Mesenchymal stem cell (in vitro differentiated cells and primary cell): ENCODE data around the gene C19orf25.

Experiments
- DNase-seq: peaks from one replicate; pipeline ENCODE4 v3.0.0-alpha.2; 2013
- H2AFZ ChIP-seq: one replicate; pipeline ENCODE4 v1.6.1; 2013; ENCODE audit warnings: low read depth, mild to moderate bottlenecking, control low read depth, inconsistent platforms, low read length, moderate library complexity
- H2AK5ac ChIP-seq: 2 replicates; pipeline ENCODE4 v1.6.1; 2013; ENCODE audit warnings: low read length, moderate library complexity, mild to moderate bottlenecking, inconsistent platforms; ENCODE audit not compliant: severe bottlenecking
- H2BK120ac ChIP-seq: one replicate; pipeline ENCODE4 v1.6.1; 2013; ENCODE audit warnings: low read depth, mild to moderate bottlenecking, inconsistent platforms, low read length, moderate library complexity
- H2BK12ac ChIP-seq, 2 experiments: one replicate each; pipeline ENCODE4 v1.6.1; 2013; ENCODE audit warnings: inconsistent platforms in 2 of 2, low read length in 2 of 2, mild to moderate bottlenecking in 2 of 2, moderate library complexity in 2 of 2, control low read depth in 1 of 2
- H2BK15ac ChIP-seq: one replicate; pipeline ENCODE4 v1.6.1; 2013; ENCODE audit warnings: mild to moderate bottlenecking, low read depth, inconsistent platforms; ENCODE audit not compliant: poor library complexity, severe bottlenecking
- H2BK5ac ChIP-seq: 2 replicates; pipeline ENCODE4 v1.6.1; 2013; ENCODE audit warnings: low read depth, mild to moderate bottlenecking, low read length, control low read depth, inconsistent platforms; ENCODE audit not compliant: poor library complexity, severe bottlenecking
- H3K14ac ChIP-seq, 2 experiments: one replicate each; pipeline ENCODE4 v1.6.1; 2013; ENCODE audit warnings: inconsistent platforms in 2 of 2, low read length in 2 of 2, control low read depth in 1 of 2, mild to moderate bottlenecking in 1 of 2, moderate library complexity in 1 of 2
- H3K18ac ChIP-seq, 2 experiments: one replicate each; pipeline ENCODE4 v1.6.1; 2013; ENCODE audit warnings: inconsistent platforms in 2 of 2, low read length in 2 of 2, control low read depth in 1 of 2, low read depth in 1 of 2, mild to moderate bottlenecking in 1 of 2
- H3K23ac ChIP-seq, 2 experiments: one replicate each; pipeline ENCODE4 v1.6.1; 2013; ENCODE audit warnings: inconsistent platforms in 2 of 2, low read length in 2 of 2, mild to moderate bottlenecking in 2 of 2, moderate library complexity in 2 of 2, control low read depth in 1 of 2
- H3K27ac ChIP-seq: 2 replicates; pipeline ENCODE4 v1.5.1; 2013; ENCODE audit warnings: mild to moderate bottlenecking, moderate library complexity, low read length, control low read depth, inconsistent platforms; ENCODE audit not compliant: poor library complexity, severe bottlenecking
- H3K27me3 ChIP-seq, 2 experiments: 2 replicates each; pipeline versions ENCODE4 v1.6.1 to v1.7.0; 2013; ENCODE audit warnings: low read length in 2 of 2, mild to moderate bottlenecking in 2 of 2, moderate library complexity in 2 of 2, control low read depth in 1 of 2, inconsistent platforms in 1 of 2; ENCODE audit not compliant: control insufficient read depth in 1 of 2, insufficient read depth in 1 of 2
- H3K36me3 ChIP-seq, 2 experiments: 2 replicates each; pipeline versions ENCODE4 v1.6.1 to v1.7.0; 2013; ENCODE audit warnings: low read length in 2 of 2, control low read depth in 1 of 2, inconsistent platforms in 1 of 2, low read depth in 1 of 2, mild to moderate bottlenecking in 1 of 2; ENCODE audit not compliant: insufficient read depth in 2 of 2, control insufficient read depth in 1 of 2
- H3K4ac ChIP-seq, 2 experiments: one replicate each; pipeline ENCODE4 v1.6.1; 2013; ENCODE audit warnings: inconsistent platforms in 2 of 2, low read length in 2 of 2, mild to moderate bottlenecking in 2 of 2, moderate library complexity in 2 of 2, control low read depth in 1 of 2, low read depth in 1 of 2
- H3K4me1 ChIP-seq: 2 replicates; pipeline ENCODE4 v1.6.1; 2013; ENCODE audit warnings: low read depth, low read length, control low read depth; ENCODE audit not compliant: control insufficient read depth, insufficient read depth
- H3K4me2 ChIP-seq: 2 replicates; pipeline ENCODE4 v1.6.1; 2013; ENCODE audit warnings: low read length, mild to moderate bottlenecking, inconsistent platforms; ENCODE audit not compliant: poor library complexity, severe bottlenecking
- H3K4me3 ChIP-seq, 2 experiments: 2 replicates each; pipeline versions ENCODE4 v1.5.1 to v1.7.0; 2013; ENCODE audit warnings: low read length in 2 of 2, mild to moderate bottlenecking in 2 of 2, control low read depth in 1 of 2, low read depth in 1 of 2; ENCODE audit not compliant: insufficient read depth in 1 of 2
- H3K79me1 ChIP-seq: replicated peaks from 2 replicates; pipeline ENCODE4 v1.6.1; 2013; ENCODE audit warnings: mild to moderate bottlenecking, control low read depth, low read length, inconsistent platforms; ENCODE audit not compliant: poor library complexity, severe bottlenecking
- H3K9ac ChIP-seq: 2 replicates; pipeline ENCODE4 v1.7.0; 2013; ENCODE audit warnings: mild to moderate bottlenecking, low read length, moderate library complexity
- H3K9me3 ChIP-seq: 2 replicates; pipeline ENCODE4 v1.7.0; 2013; ENCODE audit warnings: mild to moderate bottlenecking, low read length; ENCODE audit not compliant: control insufficient read depth
- H4K8ac ChIP-seq: one replicate; pipeline ENCODE4 v1.6.1; 2013; ENCODE audit warnings: inconsistent platforms, mild to moderate bottlenecking, low read length, moderate library complexity
- H4K91ac ChIP-seq: one replicate; pipeline ENCODE4 v1.6.1; 2013; ENCODE audit warnings: mild to moderate bottlenecking, low read length, inconsistent platforms
- WGBS: methylation state at CpG from one replicate; pipeline ENCODE4 v1.1.7; 2013; ENCODE audit warnings: mixed read lengths; 5-methylcytosine and 5-hydroxymethylcytosine counted together

The C19orf25 gene

DNA sequence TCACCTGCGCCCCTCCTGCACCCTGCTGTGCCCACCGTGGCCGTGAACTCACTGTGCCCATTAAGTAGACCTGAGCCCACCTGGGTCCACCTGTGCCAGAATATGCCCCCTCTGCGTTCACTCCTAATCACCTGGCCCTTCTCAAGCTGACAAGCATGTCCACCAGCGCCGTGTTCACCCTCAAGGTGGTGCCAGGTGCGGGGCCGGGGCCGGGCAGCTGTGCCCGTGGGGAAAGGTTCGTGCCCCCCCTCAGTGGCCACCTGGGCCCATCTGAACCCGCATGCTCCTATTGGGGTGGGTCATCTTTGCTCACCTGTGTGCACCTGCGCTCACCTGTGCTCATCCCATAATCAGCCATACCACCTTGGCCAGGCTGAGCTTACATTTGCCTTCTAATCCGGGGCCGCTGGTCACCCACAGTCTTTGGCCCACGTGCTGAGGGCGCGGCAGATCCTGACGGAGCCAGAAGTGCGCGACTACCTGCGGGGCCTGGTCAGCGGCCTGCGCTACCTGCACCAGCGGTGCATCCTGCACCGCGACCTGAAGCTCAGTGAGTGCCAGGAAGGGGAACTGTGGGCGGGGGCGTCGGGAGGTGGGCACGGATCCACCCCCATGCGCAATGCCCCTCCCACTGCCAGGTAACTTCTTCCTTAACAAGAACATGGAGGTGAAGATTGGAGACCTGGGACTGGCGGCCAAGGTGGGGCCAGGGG is 47.2 kb upstream of the C19orf25 start:
- Histone ChIP-seq H2BK120ac (no peak overlapping the region), H2AFZ (no peak overlapping the region), H3K9me3 (no peaks in the 10 kb centered on the region), H3K9ac (no peak overlapping the region), H2BK12ac (no peak overlapping the region), H2BK15ac (no peak overlapping the region), H3K14ac (no peak overlapping the region), H3K27me3 (peaks cover 34 to 57% of the 10 kb centered on the region in 2 experiments), H3K36me3 (peaks cover 0 to 6% of the 10 kb centered on the region in 2 experiments), H3K27ac (no peak overlapping the region), H4K8ac (no peak overlapping the region), H3K79me1 (no peaks in the 10 kb centered on the region), H2AK5ac (no peak overlapping the region), H4K91ac (no peak overlapping the region), H3K18ac (no peak overlapping the region), H3K4me3 (no peak overlapping the region), H3K23ac (no peak overlapping the region), H3K4me2 (no peak overlapping the region), H3K4ac (no peak overlapping the region), H3K4me1 (peaks cover 14% of the 10 kb centered on the region), H2BK5ac (no peak overlapping the region)
- 91% methylated on average over 28 of the region's 33 CpGs for WGBS
- no peak for DNase-seq

DNA sequence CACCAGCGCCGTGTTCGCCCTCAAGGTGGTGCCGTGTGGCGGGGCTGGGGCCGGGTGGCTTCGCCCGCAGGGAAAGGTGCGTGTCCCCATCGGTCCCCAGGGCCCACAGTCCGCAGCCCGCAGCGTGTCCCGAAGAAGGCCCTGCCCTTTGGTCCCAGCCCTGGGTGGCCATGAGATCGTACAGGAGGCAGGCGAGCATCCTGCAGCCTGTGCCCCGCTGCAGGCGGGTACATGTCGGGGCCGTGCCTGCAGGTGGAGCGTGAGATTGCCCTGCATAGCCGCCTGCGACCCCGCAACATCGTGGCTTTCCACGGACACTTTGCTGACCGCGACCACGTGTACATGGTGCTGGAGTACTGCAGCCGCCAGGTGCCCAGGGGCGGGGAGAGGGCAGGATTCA is 46.3 kb upstream of the C19orf25 start:
- Histone ChIP-seq H3K4me3 (peak overlapping the region in 1 of 2 experiments; percentile 18), H3K36me3 (peaks cover 0 to 6% of the 10 kb centered on the region in 2 experiments), H4K8ac (no peak overlapping the region), H4K91ac (no peak overlapping the region), H3K9me3 (no peaks in the 10 kb centered on the region), H3K18ac (no peak overlapping the region), H3K14ac (peak overlapping the region in 1 of 2 experiments; percentile 35), H2AK5ac (no peak overlapping the region), H3K27ac (no peak overlapping the region), H3K23ac (peak overlapping the region in 1 of 2 experiments; percentile 34), H2BK15ac (no peak overlapping the region), H3K27me3 (peaks cover 34 to 62% of the 10 kb centered on the region in 2 experiments), H3K4ac (no peak overlapping the region), H2BK120ac (no peak overlapping the region), H3K79me1 (no peaks in the 10 kb centered on the region), H3K9ac (no peak overlapping the region), H2BK5ac (no peak overlapping the region), H2AFZ (no peak overlapping the region), H3K4me2 (no peak overlapping the region), H2BK12ac (peak overlapping the region in 1 of 2 experiments; percentile 40), H3K4me1 (peaks cover 14% of the 10 kb centered on the region)
- DNase-seq, result no peak
- WGBS, result 88% methylated on average over 31 of the region's 31 CpGs

DNA sequence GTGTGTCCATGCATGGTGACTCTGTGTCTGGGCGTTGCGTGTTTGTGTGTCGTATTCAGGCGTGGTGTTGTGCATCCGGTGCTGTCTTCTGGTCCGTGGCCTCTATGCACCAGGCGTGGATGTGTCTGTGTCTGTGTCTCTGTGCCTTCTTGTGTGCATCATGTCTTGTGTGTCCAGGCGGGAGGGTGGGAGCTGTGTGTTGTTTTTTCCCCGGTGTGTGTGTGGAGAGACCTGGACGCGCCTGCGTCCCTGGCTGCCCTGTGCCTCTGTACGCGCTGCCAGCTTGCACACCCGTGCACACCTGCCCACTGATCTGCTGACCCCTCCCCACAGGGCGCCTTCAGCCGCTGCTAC is 45.9 kb upstream of the C19orf25 start:
- peaks cover 0 to 6% of the 10 kb centered on the region in 2 experiments for H3K36me3 ChIP-seq
- peaks cover 34 to 62% of the 10 kb centered on the region in 2 experiments for H3K27me3 ChIP-seq
- H3K4ac ChIP-seq, result no peak overlapping the region
- H4K8ac ChIP-seq, result no peak overlapping the region
- WGBS, result 84% methylated on average over 17 of the region's 17 CpGs
- no peak overlapping the region for H3K18ac ChIP-seq
- H3K4me1 ChIP-seq, result peaks cover 14% of the 10 kb centered on the region
- H2AK5ac ChIP-seq, result no peak overlapping the region
- H3K9ac ChIP-seq, result no peak overlapping the region
- no peaks in the 10 kb centered on the region for H3K9me3 ChIP-seq
- H4K91ac ChIP-seq, result no peak overlapping the region
- no peak overlapping the region for H3K27ac ChIP-seq
- no peak overlapping the region for H2BK15ac ChIP-seq
- H2BK120ac ChIP-seq, result no peak overlapping the region
- no peak overlapping the region for H2AFZ ChIP-seq
- no peak overlapping the region for H3K4me2 ChIP-seq
- H3K23ac ChIP-seq, result peak overlapping the region in 1 of 2 experiments; percentile 34
- H3K4me3 ChIP-seq, result peak overlapping the region in 1 of 2 experiments; percentile 4
- no peak overlapping the region for H2BK5ac ChIP-seq
- H3K79me1 ChIP-seq, result no peaks in the 10 kb centered on the region
- H2BK12ac ChIP-seq, result peak overlapping the region in 1 of 2 experiments; percentile 40
- no peak for DNase-seq
- peak overlapping the region in 1 of 2 experiments; percentile 35 for H3K14ac ChIP-seq

- Histone ChIP-seq H3K4me3 (peak overlapping the region in 1 of 2 experiments; percentile 4), H3K14ac (no peak overlapping the region), H3K18ac (no peak overlapping the region), H2AFZ (no peak overlapping the region), H3K9ac (no peak overlapping the region), H3K4ac (no peak overlapping the region), H3K27ac (no peak overlapping the region), H3K27me3 (peaks cover 34 to 60% of the 10 kb centered on the region in 2 experiments), H3K4me1 (peaks cover 14% of the 10 kb centered on the region), H4K8ac (no peak overlapping the region), H4K91ac (no peak overlapping the region), H2BK12ac (no peak overlapping the region), H2AK5ac (no peak overlapping the region), H3K9me3 (no peaks in the 10 kb centered on the region), H3K4me2 (no peak overlapping the region), H3K23ac (peak overlapping the region in 1 of 2 experiments; percentile 34), H3K79me1 (no peaks in the 10 kb centered on the region), H2BK5ac (no peak overlapping the region), H3K36me3 (peaks cover 0 to 6% of the 10 kb centered on the region in 2 experiments), H2BK120ac (no peak overlapping the region), H2BK15ac (peak overlapping the region; percentile 20)
- no peak for DNase-seq
- WGBS, result 29% methylated on average over 49 of the region's 49 CpGs
Observed at GRCh38 chr19:1524287-1524971, 45.4 kb upstream of the C19orf25 start.
